GM23338 (cell line): ENCODE data around the gene CCDC86. TPM values are rescaled to one million over a fixed set of nuclear protein-coding genes. Genes with fewer than 3 reads are reported as not detected.

Experiments used
- ATAC-seq: fragments of 200-7000 bp; cut with Tn5 transposase; 3 replicates; pipeline ENCODE4 v1.9.1; 2020
- DNase-seq: peaks from one replicate; pipeline ENCODE4 v3.0.0-alpha.2; 2015; ENCODE audit warnings: low spot score
- H2AFZ ChIP-seq: fragments of 200-600 bp; sonication (generic); 2 replicates; pipeline ENCODE4 v1.8.0; 2016; ENCODE audit warnings: antibody characterized with exemption, mild to moderate bottlenecking, moderate library complexity
- H3F3A ChIP-seq: fragments of 200-600 bp; sonication (generic); replicated peaks from 2 replicates; pipeline ENCODE4 v1.8.0; 2017; ENCODE audit warnings: antibody characterized with exemption, mixed run types, low read depth
- H3K27ac ChIP-seq: fragments of 200-600 bp; sonication (generic); 2 replicates; pipeline ENCODE4 v1.6.1; 2016; ENCODE audit warnings: low read depth
- H3K27me3 ChIP-seq: fragments of 200-600 bp; sonication (generic); 2 replicates; pipeline ENCODE4 v1.8.0; 2016; ENCODE audit warnings: mild to moderate bottlenecking, mixed run types, moderate library complexity; ENCODE audit not compliant: insufficient read depth
- H3K36me3 ChIP-seq: fragments of 200-600 bp; sonication (generic); 2 replicates; pipeline ENCODE4 v1.8.0; 2016; ENCODE audit warnings: mild to moderate bottlenecking; ENCODE audit not compliant: insufficient read depth
- H3K4me1 ChIP-seq: fragments of 200-600 bp; sonication (generic); 2 replicates; pipeline ENCODE4 v1.8.0; 2016; ENCODE audit warnings: mild to moderate bottlenecking, moderate library complexity; ENCODE audit not compliant: insufficient read depth
- H3K4me2 ChIP-seq: fragments of 200-600 bp; sonication (generic); 2 replicates; pipeline ENCODE4 v1.7.1; 2017; ENCODE audit warnings: mixed run types
- H3K4me3 ChIP-seq: fragments of 200-600 bp; sonication (generic); 2 replicates; pipeline ENCODE4 v1.6.1; 2016; ENCODE audit warnings: mixed run types
- H3K79me2 ChIP-seq: fragments of 200-600 bp; sonication (generic); replicated peaks from 2 replicates; pipeline ENCODE4 v1.8.0; 2017; ENCODE audit warnings: mild to moderate bottlenecking; ENCODE audit not compliant: insufficient read depth
- H3K9me2 ChIP-seq: fragments of 200-600 bp; sonication (generic); 2 replicates; pipeline ENCODE4 v1.8.0; 2017; ENCODE audit not compliant: insufficient read depth
- H4K20me1 ChIP-seq: fragments of 200-600 bp; sonication (generic); replicated peaks from 2 replicates; pipeline ENCODE4 v1.8.0; 2017; ENCODE audit warnings: mild to moderate bottlenecking; ENCODE audit not compliant: insufficient read depth
- H3K27ac Mint-ChIP-seq: 2 replicates; pipeline ENCODE4 v1.8.0; 2020; ENCODE audit warnings: inconsistent platforms, mild to moderate bottlenecking, moderate library complexity, mixed read lengths
- H3K27me3 Mint-ChIP-seq: 3 replicates; pipeline ENCODE4 v1.8.0; 2022; ENCODE audit warnings: low read depth, mild to moderate bottlenecking, moderate library complexity, mixed read lengths, inconsistent platforms; ENCODE audit not compliant: insufficient read depth, poor library complexity
- H3K36me3 Mint-ChIP-seq: 3 replicates; pipeline ENCODE4 v1.8.0; 2021; ENCODE audit warnings: low read depth, mild to moderate bottlenecking, inconsistent platforms, moderate library complexity, mixed read lengths
- H3K4me1 Mint-ChIP-seq: 3 replicates; pipeline ENCODE4 v1.8.0; 2020; ENCODE audit warnings: mild to moderate bottlenecking, inconsistent platforms, mixed read lengths
- H3K4me3 Mint-ChIP-seq: 3 replicates; pipeline ENCODE4 v1.8.0; 2021; ENCODE audit warnings: moderate library complexity, mild to moderate bottlenecking, inconsistent platforms, mixed read lengths
- H3K9me3 Mint-ChIP-seq: 3 replicates; pipeline ENCODE4 v1.8.0; 2020; ENCODE audit warnings: moderate library complexity, mild to moderate bottlenecking, inconsistent platforms, mixed read lengths
- CREB1 ChIP-seq: fragments of 250-450 bp; sonication (Bioruptor Pico); IDR thresholded peaks from 2 replicates; pipeline ENCODE4 v1.5.0; 2020; ENCODE audit warnings: low read depth, mild to moderate bottlenecking, moderate library complexity
- ETS1 ChIP-seq: IDR thresholded peaks from 2 replicates; pipeline ENCODE4 v1.6.1; 2016; ENCODE audit warnings: antibody characterized with exemption
- EZH2 ChIP-seq: fragments of 200-600 bp; sonication (generic); IDR thresholded peaks from one replicate; pipeline ENCODE4 v1.8.0; 2017; ENCODE audit warnings: antibody characterized with exemption, mild to moderate bottlenecking, low read depth; ENCODE audit not compliant: unreplicated experiment
- EZH2phosphoT487 ChIP-seq: fragments of 200-600 bp; sonication (generic); IDR thresholded peaks from one replicate; pipeline ENCODE4 v1.8.1; 2018; ENCODE audit warnings: antibody characterized with exemption; ENCODE audit not compliant: unreplicated experiment
- JUNB ChIP-seq: IDR thresholded peaks from one replicate; pipeline ENCODE4 v1.6.1; 2016; ENCODE audit warnings: antibody characterized with exemption; ENCODE audit not compliant: unreplicated experiment
- NANOG ChIP-seq: IDR thresholded peaks from 2 replicates; pipeline ENCODE4 v1.6.1; 2016; ENCODE audit warnings: antibody characterized with exemption, borderline replicate concordance
- POLR2AphosphoS5 ChIP-seq: IDR thresholded peaks from 2 replicates; pipeline ENCODE4 v1.6.1; 2016; ENCODE audit warnings: antibody characterized with exemption, low read depth
- REST ChIP-seq: IDR thresholded peaks from one replicate; pipeline ENCODE4 v1.6.1; 2018; ENCODE audit warnings: antibody characterized with exemption; ENCODE audit not compliant: unreplicated experiment
- ZNF114 ChIP-seq: fragments of 250-450 bp; sonication (Bioruptor Pico); IDR thresholded peaks from 2 replicates; pipeline ENCODE4 v1.5.0; 2020; ENCODE audit warnings: mild to moderate bottlenecking, moderate library complexity
- ZNF331 ChIP-seq: fragments of 250-450 bp; sonication (Bioruptor Pico); IDR thresholded peaks from 2 replicates; pipeline ENCODE4 v1.5.0; 2020; ENCODE audit warnings: low read depth, mild to moderate bottlenecking, moderate library complexity
- polyA plus RNA-seq: library from polyadenylated mRNA; unstranded; fragments of >200 nt; fragmentation: Nextera tagmentation; extraction: Ambion mirVana; gene quantifications from 2 replicates; pipeline ENCODE4 v1.2.1, GENCODE V29; 2016
- total RNA-seq: library from RNA; depleted of rRNA; stranded (reverse); fragments of >200 nt; shearing (Covaris generic); gene quantifications from 2 replicates; pipeline ENCODE4 v1.2.3, GENCODE V29; 2014
- TF ChIP-seq, protein P1 (sequence below): fragments of 250-450 bp; sonication (Bioruptor Pico); IDR thresholded peaks from 2 replicates; pipeline ENCODE4 v1.5.0; 2020; ENCODE audit warnings: mild to moderate bottlenecking, moderate library complexity
- TF ChIP-seq, protein P2 (sequence below), 2 experiments: fragments of 200-600 bp in 1 of 2; sonication (generic) in 1 of 2; conservative IDR thresholded peaks; 2 replicates each; pipeline versions ENCODE4 v1.5.1 to v1.6.1; 2016 to 2017; ENCODE audit warnings: antibody characterized with exemption in 2 of 2, low read depth in 2 of 2, mild to moderate bottlenecking in 2 of 2, moderate library complexity in 1 of 2

The CCDC86 gene
- total and polyA plus RNA-seq, 2 experiments from 2014 or later = 67.3 to 98.5 TPM

DNA sequence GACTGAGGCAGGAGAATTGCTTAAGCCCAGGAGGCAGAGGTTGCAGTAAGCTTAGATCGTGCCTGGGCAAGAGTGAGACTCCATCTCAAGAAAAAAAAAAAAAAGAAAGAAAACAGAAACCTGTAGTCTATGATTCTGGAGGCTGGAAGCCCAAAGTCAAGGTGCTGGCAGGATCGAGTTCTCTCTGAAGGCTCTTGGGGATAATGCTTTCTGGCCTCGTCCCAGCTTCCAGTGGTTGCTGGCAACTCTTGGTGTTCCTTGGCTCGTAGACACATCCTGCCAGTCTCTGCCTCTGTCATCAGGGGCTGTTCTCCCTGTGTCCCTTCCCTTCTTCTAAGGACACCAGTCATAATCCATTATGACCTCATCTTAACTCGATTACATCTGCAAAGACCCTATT lies 16.8 kb upstream of the CCDC86 start:
- Histone ChIP-seq H3K79me2 (no peaks in the 10 kb centered on the region), H2AFZ (no peak overlapping the region), H3K4me1 (no peaks in the 10 kb centered on the region), H3K27ac (no peak overlapping the region), H3K36me3 (no peaks in the 10 kb centered on the region), H3K4me2 (no peak overlapping the region), H3F3A (no peaks in the 10 kb centered on the region), H4K20me1 (no peaks in the 10 kb centered on the region), H3K27me3 (no peaks in the 10 kb centered on the region), H3K4me3 (no peak overlapping the region), H3K9me2 (no peaks in the 10 kb centered on the region)
- Mint-ChIP-seq H3K9me3 (no peaks in the 10 kb centered on the region), H3K27me3 (no peaks in the 10 kb centered on the region), H3K36me3 (no peaks in the 10 kb centered on the region), H3K4me3 (no peak overlapping the region), H3K27ac (no peak overlapping the region), H3K4me1 (no peaks in the 10 kb centered on the region)
- no peak for ATAC-seq
- TF ChIP-seq POLR2AphosphoS5 (no peak), REST (no peak), CREB1 (CRISPR knock-in tag) (no peak), ZNF331 (CRISPR knock-in tag) (no peak), EZH2 (no peak), JUNB (no peak), ETS1 (no peak), NANOG (no peak), ZNF114 (CRISPR knock-in tag) (no peak), EZH2phosphoT487 (no peak)
- TF ChIP-seq, protein P1, sequence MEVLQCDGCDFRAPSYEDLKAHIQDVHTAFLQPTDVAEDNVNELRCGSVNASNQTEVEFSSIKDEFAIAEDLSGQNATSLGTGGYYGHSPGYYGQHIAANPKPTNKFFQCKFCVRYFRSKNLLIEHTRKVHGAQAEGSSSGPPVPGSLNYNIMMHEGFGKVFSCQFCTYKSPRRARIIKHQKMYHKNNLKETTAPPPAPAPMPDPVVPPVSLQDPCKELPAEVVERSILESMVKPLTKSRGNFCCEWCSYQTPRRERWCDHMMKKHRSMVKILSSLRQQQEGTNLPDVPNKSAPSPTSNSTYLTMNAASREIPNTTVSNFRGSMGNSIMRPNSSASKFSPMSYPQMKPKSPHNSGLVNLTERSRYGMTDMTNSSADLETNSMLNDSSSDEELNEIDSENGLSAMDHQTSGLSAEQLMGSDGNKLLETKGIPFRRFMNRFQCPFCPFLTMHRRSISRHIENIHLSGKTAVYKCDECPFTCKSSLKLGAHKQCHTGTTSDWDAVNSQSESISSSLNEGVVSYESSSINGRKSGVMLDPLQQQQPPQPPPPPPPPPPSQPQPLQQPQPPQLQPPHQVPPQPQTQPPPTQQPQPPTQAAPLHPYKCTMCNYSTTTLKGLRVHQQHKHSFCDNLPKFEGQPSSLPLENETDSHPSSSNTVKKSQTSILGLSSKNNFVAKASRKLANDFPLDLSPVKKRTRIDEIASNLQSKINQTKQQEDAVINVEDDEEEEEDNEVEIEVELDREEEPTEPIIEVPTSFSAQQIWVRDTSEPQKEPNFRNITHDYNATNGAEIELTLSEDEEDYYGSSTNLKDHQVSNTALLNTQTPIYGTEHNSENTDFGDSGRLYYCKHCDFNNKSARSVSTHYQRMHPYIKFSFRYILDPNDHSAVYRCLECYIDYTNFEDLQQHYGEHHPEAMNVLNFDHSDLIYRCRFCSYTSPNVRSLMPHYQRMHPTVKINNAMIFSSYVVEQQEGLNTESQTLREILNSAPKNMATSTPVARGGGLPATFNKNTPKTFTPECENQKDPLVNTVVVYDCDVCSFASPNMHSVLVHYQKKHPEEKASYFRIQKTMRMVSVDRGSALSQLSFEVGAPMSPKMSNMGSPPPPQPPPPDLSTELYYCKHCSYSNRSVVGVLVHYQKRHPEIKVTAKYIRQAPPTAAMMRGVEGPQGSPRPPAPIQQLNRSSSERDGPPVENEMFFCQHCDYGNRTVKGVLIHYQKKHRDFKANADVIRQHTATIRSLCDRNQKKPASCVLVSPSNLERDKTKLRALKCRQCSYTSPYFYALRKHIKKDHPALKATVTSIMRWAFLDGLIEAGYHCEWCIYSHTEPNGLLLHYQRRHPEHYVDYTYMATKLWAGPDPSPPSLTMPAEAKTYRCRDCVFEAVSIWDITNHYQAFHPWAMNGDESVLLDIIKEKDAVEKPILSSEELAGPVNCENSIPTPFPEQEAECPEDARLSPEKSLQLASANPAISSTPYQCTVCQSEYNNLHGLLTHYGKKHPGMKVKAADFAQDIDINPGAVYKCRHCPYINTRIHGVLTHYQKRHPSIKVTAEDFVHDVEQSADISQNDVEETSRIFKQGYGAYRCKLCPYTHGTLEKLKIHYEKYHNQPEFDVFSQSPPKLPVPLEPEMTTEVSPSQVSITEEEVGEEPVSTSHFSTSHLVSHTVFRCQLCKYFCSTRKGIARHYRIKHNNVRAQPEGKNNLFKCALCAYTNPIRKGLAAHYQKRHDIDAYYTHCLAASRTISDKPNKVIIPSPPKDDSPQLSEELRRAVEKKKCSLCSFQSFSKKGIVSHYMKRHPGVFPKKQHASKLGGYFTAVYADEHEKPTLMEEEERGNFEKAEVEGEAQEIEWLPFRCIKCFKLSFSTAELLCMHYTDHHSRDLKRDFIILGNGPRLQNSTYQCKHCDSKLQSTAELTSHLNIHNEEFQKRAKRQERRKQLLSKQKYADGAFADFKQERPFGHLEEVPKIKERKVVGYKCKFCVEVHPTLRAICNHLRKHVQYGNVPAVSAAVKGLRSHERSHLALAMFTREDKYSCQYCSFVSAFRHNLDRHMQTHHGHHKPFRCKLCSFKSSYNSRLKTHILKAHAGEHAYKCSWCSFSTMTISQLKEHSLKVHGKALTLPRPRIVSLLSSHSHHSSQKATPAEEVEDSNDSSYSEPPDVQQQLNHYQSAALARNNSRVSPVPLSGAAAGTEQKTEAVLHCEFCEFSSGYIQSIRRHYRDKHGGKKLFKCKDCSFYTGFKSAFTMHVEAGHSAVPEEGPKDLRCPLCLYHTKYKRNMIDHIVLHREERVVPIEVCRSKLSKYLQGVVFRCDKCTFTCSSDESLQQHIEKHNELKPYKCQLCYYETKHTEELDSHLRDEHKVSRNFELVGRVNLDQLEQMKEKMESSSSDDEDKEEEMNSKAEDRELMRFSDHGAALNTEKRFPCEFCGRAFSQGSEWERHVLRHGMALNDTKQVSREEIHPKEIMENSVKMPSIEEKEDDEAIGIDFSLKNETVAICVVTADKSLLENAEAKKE (CRISPR knock-in tag) = no peak
- TF ChIP-seq, protein P2, sequence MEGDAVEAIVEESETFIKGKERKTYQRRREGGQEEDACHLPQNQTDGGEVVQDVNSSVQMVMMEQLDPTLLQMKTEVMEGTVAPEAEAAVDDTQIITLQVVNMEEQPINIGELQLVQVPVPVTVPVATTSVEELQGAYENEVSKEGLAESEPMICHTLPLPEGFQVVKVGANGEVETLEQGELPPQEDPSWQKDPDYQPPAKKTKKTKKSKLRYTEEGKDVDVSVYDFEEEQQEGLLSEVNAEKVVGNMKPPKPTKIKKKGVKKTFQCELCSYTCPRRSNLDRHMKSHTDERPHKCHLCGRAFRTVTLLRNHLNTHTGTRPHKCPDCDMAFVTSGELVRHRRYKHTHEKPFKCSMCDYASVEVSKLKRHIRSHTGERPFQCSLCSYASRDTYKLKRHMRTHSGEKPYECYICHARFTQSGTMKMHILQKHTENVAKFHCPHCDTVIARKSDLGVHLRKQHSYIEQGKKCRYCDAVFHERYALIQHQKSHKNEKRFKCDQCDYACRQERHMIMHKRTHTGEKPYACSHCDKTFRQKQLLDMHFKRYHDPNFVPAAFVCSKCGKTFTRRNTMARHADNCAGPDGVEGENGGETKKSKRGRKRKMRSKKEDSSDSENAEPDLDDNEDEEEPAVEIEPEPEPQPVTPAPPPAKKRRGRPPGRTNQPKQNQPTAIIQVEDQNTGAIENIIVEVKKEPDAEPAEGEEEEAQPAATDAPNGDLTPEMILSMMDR (conservative IDR thresholded peaks at IDR 0.05; ENCODE audit: low read depth in 2 of 2) = no peak
- DNase-seq = no peak
